Mesendoderm (in vitro differentiated cells): Measurements from ENCODE around the gene CKAP5.
"Not testable (repeated sequence)": the region's sequence is repeated elsewhere in the genome, so short reads cannot be mapped to it uniquely, and the experiment has no call there.

Experiments used
- DNase-seq: peaks from one replicate; pipeline ENCODE4 v3.0.0; 2013
- H2AK5ac ChIP-seq: 2 replicates; pipeline ENCODE4 v1.6.1; 2013; ENCODE audit warnings: low read length, inconsistent platforms
- H2BK120ac ChIP-seq: 2 replicates; pipeline ENCODE4 v1.6.1; 2013; ENCODE audit warnings: low read depth, mild to moderate bottlenecking, low read length, moderate library complexity, mixed read lengths
- H2BK15ac ChIP-seq: replicated peaks from 2 replicates; pipeline ENCODE4 v1.6.1; 2013; ENCODE audit warnings: low read depth, mild to moderate bottlenecking, moderate library complexity
- H2BK5ac ChIP-seq: 2 replicates; pipeline ENCODE4 v1.6.1; 2013; ENCODE audit warnings: low read length, inconsistent platforms
- H3K18ac ChIP-seq: 2 replicates; pipeline ENCODE4 v1.6.1; 2013; ENCODE audit warnings: mild to moderate bottlenecking, low read length, mixed read lengths
- H3K23ac ChIP-seq: one replicate; pipeline ENCODE4 v1.6.1; 2013; ENCODE audit warnings: low read length
- H3K27ac ChIP-seq: 2 replicates; pipeline ENCODE4 v1.5.1; 2013; ENCODE audit warnings: low read depth, mild to moderate bottlenecking, inconsistent platforms, low read length, moderate library complexity
- H3K27me3 ChIP-seq: 2 replicates; pipeline ENCODE4 v1.6.1; 2013; ENCODE audit warnings: low read length, control low read depth, mild to moderate bottlenecking, inconsistent platforms; ENCODE audit not compliant: insufficient read depth, poor library complexity
- H3K36me3 ChIP-seq: 2 replicates; pipeline ENCODE4 v1.6.1; 2013; ENCODE audit warnings: low read length, inconsistent platforms; ENCODE audit not compliant: control insufficient read depth, insufficient read depth
- H3K4ac ChIP-seq: one replicate; pipeline ENCODE4 v1.6.1; 2013; ENCODE audit warnings: low read depth, mild to moderate bottlenecking, low read length, moderate library complexity
- H3K4me1 ChIP-seq: 2 replicates; pipeline ENCODE4 v1.6.1; 2013; ENCODE audit warnings: low read depth, low read length, inconsistent platforms; ENCODE audit not compliant: control insufficient read depth
- H3K4me2 ChIP-seq: 2 replicates; pipeline ENCODE4 v1.6.1; 2013; ENCODE audit warnings: low read length
- H3K4me3 ChIP-seq: 2 replicates; pipeline ENCODE4 v1.5.1; 2013; ENCODE audit warnings: mild to moderate bottlenecking, low read length
- H3K56ac ChIP-seq: one replicate; pipeline ENCODE4 v1.6.1; 2013; ENCODE audit warnings: low read length
- H3K79me1 ChIP-seq: 2 replicates; pipeline ENCODE4 v1.6.1; 2013; ENCODE audit warnings: low read length, inconsistent platforms
- H3K79me2 ChIP-seq: 2 replicates; pipeline ENCODE4 v1.6.1; 2013; ENCODE audit warnings: mild to moderate bottlenecking, low read length; ENCODE audit not compliant: control insufficient read depth, insufficient read depth
- H3K9ac ChIP-seq: 2 replicates; pipeline ENCODE4 v1.6.1; 2013; ENCODE audit warnings: low read length, inconsistent platforms
- H4K5ac ChIP-seq: one replicate; pipeline ENCODE4 v1.6.1; 2013; ENCODE audit warnings: low read length
- H4K8ac ChIP-seq: one replicate; pipeline ENCODE4 v1.6.1; 2013; ENCODE audit warnings: low read depth, mild to moderate bottlenecking, control low read depth, low read length, moderate library complexity
- WGBS: extraction: QIAGEN DNeasy Blood & Tissue Kit; methylation state at CpG from one replicate; pipeline ENCODE4 v1.1.7; 2013; ENCODE audit warnings: low lambda C conversion rate, missing lambda C conversion rate; ENCODE audit not compliant: insufficient coverage; ENCODE audit errors: extremely low coverage; 5-methylcytosine and 5-hydroxymethylcytosine counted together

The CKAP5 gene

GRCh38 chr11:46709351-46709750 lies 136.7 kb downstream of the CKAP5 start:
- H2BK120ac ChIP-seq, H3K9ac ChIP-seq, H3K79me2 ChIP-seq, H3K36me3 ChIP-seq, H3K79me1 ChIP-seq, H3K27ac ChIP-seq, H3K4me3 ChIP-seq, H3K4ac ChIP-seq, DNase-seq, H3K56ac ChIP-seq, H3K27me3 ChIP-seq, H2AK5ac ChIP-seq, H4K5ac ChIP-seq, H3K23ac ChIP-seq, H3K18ac ChIP-seq, H3K4me1 ChIP-seq, H2BK5ac ChIP-seq, H2BK15ac ChIP-seq, H3K4me2 ChIP-seq, H4K8ac ChIP-seq: not testable (repeated sequence)
- WGBS: no CpG with 5 or more reads among the region's 9 CpGs

GRCh38 chr11:46706886-46707285 lies 139.2 kb downstream of the CKAP5 start:
- H3K4me2 ChIP-seq: no peak overlapping the region
- no peak overlapping the region for H3K23ac ChIP-seq
- peaks cover 18% of the 10 kb centered on the region for H3K36me3 ChIP-seq
- no peak overlapping the region for H2AK5ac ChIP-seq
- H3K4ac ChIP-seq: no peak overlapping the region
- no peak overlapping the region for H2BK5ac ChIP-seq
- H2BK120ac ChIP-seq: no peak overlapping the region
- H4K8ac ChIP-seq: no peak overlapping the region
- peaks cover 6% of the 10 kb centered on the region for H3K79me2 ChIP-seq
- no peaks in the 10 kb centered on the region for H3K27me3 ChIP-seq
- no CpG with 5 or more reads among the region's 7 CpGs for WGBS
- no peak overlapping the region for H3K4me3 ChIP-seq
- H4K5ac ChIP-seq: no peak overlapping the region
- no peak for DNase-seq
- H3K27ac ChIP-seq: no peak overlapping the region
- no peaks in the 10 kb centered on the region for H3K4me1 ChIP-seq
- no peak overlapping the region for H3K56ac ChIP-seq
- no peak overlapping the region for H3K9ac ChIP-seq
- H3K79me1 ChIP-seq: peaks cover 8% of the 10 kb centered on the region
- no peak overlapping the region for H2BK15ac ChIP-seq
- no peak overlapping the region for H3K18ac ChIP-seq

- Histone ChIP-seq H3K4me1 (peaks cover 2% of the 10 kb centered on the region), H3K27me3 (no peaks in the 10 kb centered on the region), H4K5ac (no peak overlapping the region), H3K79me2 (peaks cover 16% of the 10 kb centered on the region), H3K9ac (no peak overlapping the region), H3K79me1 (peaks cover 14% of the 10 kb centered on the region), H2AK5ac (no peak overlapping the region), H3K18ac (no peak overlapping the region), H3K23ac (no peak overlapping the region), H2BK15ac (no peak overlapping the region), H3K36me3 (peaks cover 18% of the 10 kb centered on the region), H2BK5ac (no peak overlapping the region), H3K4ac (no peak overlapping the region), H2BK120ac (no peak overlapping the region), H4K8ac (no peak overlapping the region), H3K56ac (no peak overlapping the region), H3K4me2 (no peak overlapping the region), H3K27ac (no peak overlapping the region), H3K4me3 (no peak overlapping the region)
- no CpG with 5 or more reads among the region's 31 CpGs for WGBS
- DNase-seq: no peak
Measured at GRCh38 chr11:46705070-46705688, 140.9 kb downstream of the CKAP5 start.

GRCh38 chr11:46701078-46701654 lies 144.9 kb downstream of the CKAP5 start:
- Histone ChIP-seq H2AK5ac (no peak overlapping the region), H3K56ac (peak overlapping the region; percentile 94), H3K4me1 (peaks cover 2% of the 10 kb centered on the region), H4K5ac (no peak overlapping the region), H3K36me3 (peaks cover 18% of the 10 kb centered on the region), H3K27ac (peak overlapping the region; percentile 94), H3K4me2 (peak overlapping the region; percentile 83), H3K27me3 (no peaks in the 10 kb centered on the region), H2BK15ac (no peak overlapping the region), H3K18ac (peak overlapping the region; percentile 94), H3K79me1 (peaks cover 15% of the 10 kb centered on the region), H3K79me2 (peaks cover 16% of the 10 kb centered on the region), H3K23ac (no peak overlapping the region), H3K4ac (peak overlapping the region; percentile 18), H2BK5ac (no peak overlapping the region), H2BK120ac (no peak overlapping the region), H3K9ac (peak overlapping the region; percentile 82), H4K8ac (peak overlapping the region; percentile 83), H3K4me3 (peak overlapping the region; percentile 80)
- no CpG with 5 or more reads among the region's 29 CpGs for WGBS
- DNase-seq: no peak

- peak within 1 kb of the TSS; percentile 94 for H3K56ac ChIP-seq
- H3K4ac ChIP-seq: peak within 1 kb of the TSS; percentile 78
- H3K36me3 ChIP-seq: peaks cover 15% of the 10 kb centered on the region
- peak within 1 kb of the TSS; percentile 94 for H3K27ac ChIP-seq
- peak within 1 kb of the TSS; percentile 90 for H4K8ac ChIP-seq
- H3K27me3 ChIP-seq: no peaks in the 10 kb centered on the region
- no peak within 1 kb of the TSS for H3K23ac ChIP-seq
- H4K5ac ChIP-seq: no peak within 1 kb of the TSS
- H3K9ac ChIP-seq: peak within 1 kb of the TSS; percentile 85
- H3K4me1 ChIP-seq: peaks cover 2% of the 10 kb centered on the region
- H3K79me2 ChIP-seq: peaks cover 16% of the 10 kb centered on the region
- peak within 1 kb of the TSS; percentile 92 for H2BK5ac ChIP-seq
- H3K18ac ChIP-seq: peak within 1 kb of the TSS; percentile 94
- H3K4me2 ChIP-seq: peak within 1 kb of the TSS; percentile 83
- H3K4me3 ChIP-seq: peak within 1 kb of the TSS; percentile 82
- WGBS: no CpG with 5 or more reads among the region's 44 CpGs
- H2BK15ac ChIP-seq: no peak within 1 kb of the TSS
- H2AK5ac ChIP-seq: no peak within 1 kb of the TSS
- H2BK120ac ChIP-seq: peak within 1 kb of the TSS; percentile 95
- DNase-seq: peak; percentile 99
- peaks cover 15% of the 10 kb centered on the region for H3K79me1 ChIP-seq
Measured at GRCh38 chr11:46700241-46701077, 145.6 kb downstream of the CKAP5 start, which contains the start of the genes ARHGAP1 and ZNF408. Gene ARHGAP1 (minus strand): TSS chr11:46700619. CDS start chr11:46696107, 4,512 bp downstream. Gene ZNF408 (plus strand): TSS chr11:46701031. CDS start chr11:46701048, 17 bp downstream.
